ENCODE measurements around the gene ABHD14A. TPM values are rescaled to one million over a fixed set of nuclear protein-coding genes. Genes with fewer than 3 reads are reported as not detected.

The ABHD14A gene
- total RNA-seq, 4 donors from 2014 or later, result 20.1 to 52.7 (median 22.6) TPM

DNA sequence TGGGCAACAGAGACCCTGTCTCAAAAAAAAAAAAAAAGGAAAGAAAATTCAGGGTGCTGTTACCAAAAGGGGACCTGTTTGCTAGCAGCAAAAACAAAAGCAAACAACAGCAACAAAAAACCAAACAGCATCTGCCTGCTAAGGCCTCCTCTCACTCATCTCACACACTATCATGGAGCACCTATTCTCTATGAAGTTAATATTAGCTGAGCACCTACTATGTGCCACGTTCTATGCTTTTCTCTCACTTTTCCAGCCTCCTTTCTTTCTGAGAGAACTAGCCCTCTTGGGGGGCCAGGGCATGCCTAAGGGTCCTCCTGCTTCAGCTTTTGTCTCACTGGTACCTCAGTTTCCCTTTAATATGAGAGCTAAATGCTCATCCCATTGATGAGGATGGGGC, 20.2 kb upstream of the ABHD14A start:
- no peak overlapping the region for H3K27ac ChIP-seq
- H3K4me3 ChIP-seq, result no peak overlapping the region
- H3K4me1 ChIP-seq, result peaks cover 0 to 22% (median 10%) of the 10 kb centered on the region in 4 donors
- WGBS, 2 donors, result 87 to 100% methylated on average over 1 of the region's 1 CpG
- DNase-seq (ENCODE audit: low spot score in 2 of 2), result no peak
- no peak for TF ChIP-seq POLR2A (IDR thresholded peaks at IDR 0.05)
- TF ChIP-seq EP300 (IDR thresholded peaks at IDR 0.05), result no peak
- TF ChIP-seq, protein P1, sequence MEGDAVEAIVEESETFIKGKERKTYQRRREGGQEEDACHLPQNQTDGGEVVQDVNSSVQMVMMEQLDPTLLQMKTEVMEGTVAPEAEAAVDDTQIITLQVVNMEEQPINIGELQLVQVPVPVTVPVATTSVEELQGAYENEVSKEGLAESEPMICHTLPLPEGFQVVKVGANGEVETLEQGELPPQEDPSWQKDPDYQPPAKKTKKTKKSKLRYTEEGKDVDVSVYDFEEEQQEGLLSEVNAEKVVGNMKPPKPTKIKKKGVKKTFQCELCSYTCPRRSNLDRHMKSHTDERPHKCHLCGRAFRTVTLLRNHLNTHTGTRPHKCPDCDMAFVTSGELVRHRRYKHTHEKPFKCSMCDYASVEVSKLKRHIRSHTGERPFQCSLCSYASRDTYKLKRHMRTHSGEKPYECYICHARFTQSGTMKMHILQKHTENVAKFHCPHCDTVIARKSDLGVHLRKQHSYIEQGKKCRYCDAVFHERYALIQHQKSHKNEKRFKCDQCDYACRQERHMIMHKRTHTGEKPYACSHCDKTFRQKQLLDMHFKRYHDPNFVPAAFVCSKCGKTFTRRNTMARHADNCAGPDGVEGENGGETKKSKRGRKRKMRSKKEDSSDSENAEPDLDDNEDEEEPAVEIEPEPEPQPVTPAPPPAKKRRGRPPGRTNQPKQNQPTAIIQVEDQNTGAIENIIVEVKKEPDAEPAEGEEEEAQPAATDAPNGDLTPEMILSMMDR (IDR thresholded peaks at IDR 0.05), result no peak
- no peaks in the 10 kb centered on the region for H3K9me3 ChIP-seq
- peaks cover 0 to 27% (median 0%) of the 10 kb centered on the region in 3 donors for H3K36me3 ChIP-seq
- no peaks in the 10 kb centered on the region for H3K27me3 ChIP-seq

DNA sequence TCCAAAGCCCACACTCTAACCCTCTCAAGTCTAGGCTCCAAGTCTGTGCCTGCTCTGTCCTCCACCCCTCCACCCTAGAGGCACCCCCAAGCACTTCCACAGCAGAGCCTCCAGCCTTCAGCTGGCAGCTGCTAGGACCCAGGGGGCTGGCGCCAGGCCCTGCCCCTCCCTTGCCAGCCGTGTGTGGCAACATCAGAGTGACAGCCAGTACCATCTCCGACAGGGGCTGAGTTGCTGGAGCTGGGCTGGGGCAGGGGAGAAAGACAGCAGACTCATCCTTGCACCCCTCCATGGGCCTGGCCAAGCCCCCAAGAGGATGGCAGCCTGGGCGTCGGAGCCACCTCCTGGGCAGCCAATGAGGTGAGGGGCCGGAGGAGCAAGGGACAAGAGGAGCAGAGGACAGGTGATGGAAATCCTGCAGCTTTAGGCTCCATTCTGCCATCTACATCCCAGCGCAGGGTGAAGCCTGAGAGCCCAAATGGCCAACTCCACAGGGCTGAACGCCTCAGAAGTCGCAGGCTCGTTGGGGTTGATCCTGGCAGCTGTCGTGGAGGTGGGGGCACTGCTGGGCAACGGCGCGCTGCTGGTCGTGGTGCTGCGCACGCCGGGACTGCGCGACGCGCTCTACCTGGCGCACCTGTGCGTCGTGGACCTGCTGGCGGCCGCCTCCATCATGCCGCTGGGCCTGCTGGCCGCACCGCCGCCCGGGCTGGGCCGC, 19.5 kb upstream of the ABHD14A start, which contains the start of gene GPR62:
Gene GPR62 (plus strand): TSS at position 207 of the 718 bp plus-strand sequence. CDS start 272 bp downstream, at position 479.
- TF ChIP-seq POLR2A (IDR thresholded peaks at IDR 0.05) (no peak), EP300 (IDR thresholded peaks at IDR 0.05) (no peak)
- TF ChIP-seq, protein P1 (IDR thresholded peaks at IDR 0.05), result no peak
- H3K4me1 ChIP-seq, result peaks cover 0 to 23% (median 10%) of the 10 kb centered on the region in 4 donors
- peak within 1 kb of the TSS; percentile 19 to 58 (median 46) for H3K4me3 ChIP-seq
- H3K9me3 ChIP-seq, result no peaks in the 10 kb centered on the region
- peak within 1 kb of the TSS; percentile 38 to 89 (median 82) for H3K27ac ChIP-seq
- no peak for DNase-seq (ENCODE audit: low spot score in 2 of 2)
- H3K36me3 ChIP-seq, result peaks cover 0 to 33% (median 0%) of the 10 kb centered on the region in 3 donors
- no peaks in the 10 kb centered on the region for H3K27me3 ChIP-seq
- WGBS, 2 donors, result 48 to 50% methylated on average over 9 to 30 of the region's 33 CpGs

GRCh38 chr3:51955893-51956770, 18.7 kb upstream of the ABHD14A start:
- Histone ChIP-seq H3K9me3 (no peaks in the 10 kb centered on the region), H3K4me3 (peak overlapping the region; percentile 19 to 58 (median 46)), H3K27me3 (no peaks in the 10 kb centered on the region), H3K36me3 (peaks cover 0 to 41% (median 0%) of the 10 kb centered on the region in 3 donors), H3K27ac (peak overlapping the region; percentile 38 to 89 (median 82)), H3K4me1 (peaks cover 0 to 27% (median 10%) of the 10 kb centered on the region in 4 donors)
- DNase-seq (ENCODE audit: low spot score in 2 of 2), result no peak
- 3 to 9% methylated on average over 13 to 84 of the region's 97 CpGs for WGBS, 2 donors
- peak in 1 of 2 donors; percentile 25 for TF ChIP-seq EP300 (IDR thresholded peaks at IDR 0.05)
- TF ChIP-seq, protein P1 (IDR thresholded peaks at IDR 0.05), result peak; percentile 21 to 81 (median 48)
- TF ChIP-seq POLR2A (IDR thresholded peaks at IDR 0.05), result peak in 1 of 2 donors; percentile 17

GRCh38 chr3:51957520-51958205, 17.2 kb upstream of the ABHD14A start:
- no peaks in the 10 kb centered on the region for H3K27me3 ChIP-seq
- peaks cover 0 to 39% (median 10%) of the 10 kb centered on the region in 4 donors for H3K4me1 ChIP-seq
- no peaks in the 10 kb centered on the region for H3K9me3 ChIP-seq
- no peak overlapping the region for H3K4me3 ChIP-seq
- 78 to 87% methylated on average over 15 of the region's 15 CpGs for WGBS, 2 donors
- peak overlapping the region in 2 of 4 donors; percentile 88 to 89 for H3K27ac ChIP-seq
- no peak for DNase-seq (ENCODE audit: low spot score in 2 of 2)
- peaks cover 0 to 48% (median 0%) of the 10 kb centered on the region in 3 donors for H3K36me3 ChIP-seq
- TF ChIP-seq, protein P1 (IDR thresholded peaks at IDR 0.05), result no peak
- TF ChIP-seq EP300 (IDR thresholded peaks at IDR 0.05) (no peak), POLR2A (IDR thresholded peaks at IDR 0.05) (no peak)

Data from tibial nerve (tissue), 4 donors.